H9 (cell line): ENCODE data around the gene GPR143. TPM values are rescaled to one million over a fixed set of nuclear protein-coding genes. Genes with fewer than 3 reads are reported as not detected.

Experiments
- DNase-seq: peaks from one replicate; pipeline ENCODE4 v3.0.0-alpha.2; 2017
- H2AFZ ChIP-seq: one replicate; pipeline ENCODE4 v1.6.1; 2013; ENCODE audit warnings: mild to moderate bottlenecking, low read length, control low read depth, moderate library complexity
- H2AK5ac ChIP-seq: 2 replicates; pipeline ENCODE4 v1.6.1; 2013; ENCODE audit warnings: low read length, control low read depth, mixed read lengths; ENCODE audit not compliant: insufficient read length
- H2BK120ac ChIP-seq: one replicate; pipeline ENCODE4 v1.6.1; 2013; ENCODE audit warnings: low read depth, mild to moderate bottlenecking, low read length, control low read depth, inconsistent platforms; ENCODE audit not compliant: poor library complexity, severe bottlenecking
- H2BK12ac ChIP-seq: 2 replicates; pipeline ENCODE4 v1.6.1; 2013; ENCODE audit warnings: low read length, control low read depth, mixed read lengths, low read depth; ENCODE audit not compliant: insufficient read length
- H2BK15ac ChIP-seq: 2 replicates; pipeline ENCODE4 v1.6.1; 2013; ENCODE audit warnings: low read depth, low read length, control low read depth
- H2BK20ac ChIP-seq: one replicate; pipeline ENCODE4 v1.6.1; 2013; ENCODE audit warnings: low read depth, mild to moderate bottlenecking, low read length, control low read depth, inconsistent platforms; ENCODE audit not compliant: poor library complexity, severe bottlenecking
- H2BK5ac ChIP-seq: 2 replicates; pipeline ENCODE4 v1.6.1; 2013; ENCODE audit warnings: low read length, control low read depth, mixed read lengths; ENCODE audit not compliant: insufficient read length
- H3K14ac ChIP-seq: 2 replicates; pipeline ENCODE4 v1.6.1; 2013; ENCODE audit warnings: low read length, control low read depth; ENCODE audit not compliant: insufficient read depth
- H3K18ac ChIP-seq: 2 replicates; pipeline ENCODE4 v1.6.1; 2013; ENCODE audit warnings: low read depth, mild to moderate bottlenecking, mixed read lengths, low read length, control low read depth; ENCODE audit not compliant: insufficient read length
- H3K23ac ChIP-seq: 2 replicates; pipeline ENCODE4 v1.6.1; 2013; ENCODE audit warnings: low read length, control low read depth, mixed read lengths, low read depth; ENCODE audit not compliant: insufficient read length
- H3K23me2 ChIP-seq: 2 replicates; pipeline ENCODE4 v1.6.1; 2013; ENCODE audit warnings: low read depth, mild to moderate bottlenecking, mixed read lengths, low read length, control low read depth; ENCODE audit not compliant: insufficient read length, poor library complexity, severe bottlenecking
- H3K27ac ChIP-seq: 2 replicates; pipeline ENCODE4 v1.5.1; 2013; ENCODE audit warnings: low read length, control low read depth, mixed read lengths, low read depth; ENCODE audit not compliant: insufficient read length
- H3K27me3 ChIP-seq: 2 replicates; pipeline ENCODE4 v1.6.1; 2013; ENCODE audit warnings: low read length, control low read depth, inconsistent platforms; ENCODE audit not compliant: insufficient read depth
- H3K4ac ChIP-seq: 2 replicates; pipeline ENCODE4 v1.6.1; 2013; ENCODE audit warnings: low read depth, mild to moderate bottlenecking, control low read depth, inconsistent platforms, low read length, moderate library complexity
- H3K4me1 ChIP-seq: 2 replicates; pipeline ENCODE4 v1.6.1; 2013; ENCODE audit warnings: low read length, control low read depth, inconsistent platforms; ENCODE audit not compliant: insufficient read depth
- H3K4me2 ChIP-seq: 2 replicates; pipeline ENCODE4 v1.6.1; 2013; ENCODE audit warnings: low read length, control low read depth, mixed read lengths; ENCODE audit not compliant: insufficient read length, insufficient read depth
- H3K56ac ChIP-seq: 2 replicates; pipeline ENCODE4 v1.6.1; 2013; ENCODE audit warnings: low read depth, mild to moderate bottlenecking, mixed read lengths, low read length, control low read depth; ENCODE audit not compliant: insufficient read length
- H3K79me1 ChIP-seq: 2 replicates; pipeline ENCODE4 v1.6.1; 2013; ENCODE audit warnings: low read depth, mild to moderate bottlenecking, moderate library complexity, low read length, control low read depth, inconsistent platforms; ENCODE audit not compliant: insufficient read depth, poor library complexity, severe bottlenecking
- H3K79me2 ChIP-seq: 2 replicates; pipeline ENCODE4 v1.6.1; 2013; ENCODE audit warnings: low read length, control low read depth, inconsistent platforms; ENCODE audit not compliant: insufficient read depth
- H3K9ac ChIP-seq: 2 replicates; pipeline ENCODE4 v1.6.1; 2013; ENCODE audit warnings: low read length, control low read depth, mixed read lengths; ENCODE audit not compliant: insufficient read length; ENCODE audit errors: extremely low read depth
- H3K9me3 ChIP-seq: one replicate; pipeline ENCODE4 v1.6.1; 2013; ENCODE audit warnings: low read depth, low read length, inconsistent platforms; ENCODE audit not compliant: control insufficient read depth
- H3T11ph ChIP-seq: one replicate; pipeline ENCODE4 v1.6.1; 2013; ENCODE audit warnings: mild to moderate bottlenecking, low read length, control low read depth, inconsistent platforms
- H4K20me1 ChIP-seq: one replicate; pipeline ENCODE4 v1.6.1; 2013; ENCODE audit not compliant: control insufficient read depth, insufficient read length, insufficient read depth
- H4K5ac ChIP-seq: 2 replicates; pipeline ENCODE4 v1.6.1; 2013; ENCODE audit warnings: low read depth, mild to moderate bottlenecking, mixed read lengths, low read length, control low read depth; ENCODE audit not compliant: insufficient read length
- H4K8ac ChIP-seq: replicated peaks from 2 replicates; pipeline ENCODE4 v1.6.1; 2013; ENCODE audit warnings: low read length, control low read depth, mixed read lengths, low read depth; ENCODE audit not compliant: insufficient read length
- H4K91ac ChIP-seq: 2 replicates; pipeline ENCODE4 v1.6.1; 2013; ENCODE audit warnings: low read depth, mild to moderate bottlenecking, moderate library complexity, mixed read lengths, low read length, control low read depth; ENCODE audit not compliant: insufficient read length
- H3K27ac Mint-ChIP-seq, 3 experiments: 2 replicates in 2 of 3; 3 replicates in 1 of 3; pipeline ENCODE4 v1.8.0; 2020 to 2021; ENCODE audit warnings: mixed read lengths in 3 of 3, mild to moderate bottlenecking in 1 of 3, moderate library complexity in 1 of 3
- H3K27me3 Mint-ChIP-seq: 2 replicates; pipeline ENCODE4 v1.8.0; 2021; ENCODE audit warnings: low read depth, mild to moderate bottlenecking, moderate library complexity, mixed read lengths
- H3K36me3 Mint-ChIP-seq, 3 experiments: 2 replicates in 2 of 3; 3 replicates in 1 of 3; pipeline ENCODE4 v1.8.0; 2020 to 2021; ENCODE audit warnings: low read depth in 3 of 3, mixed read lengths in 3 of 3; ENCODE audit not compliant: insufficient read depth in 1 of 3
- H3K4me1 Mint-ChIP-seq, 2 experiments: 2 replicates each; pipeline ENCODE4 v1.8.0; 2020; ENCODE audit warnings: mixed read lengths in 2 of 2
- H3K4me3 Mint-ChIP-seq, 2 experiments: 2 replicates in 1 of 2; 3 replicates in 1 of 2; pipeline ENCODE4 v1.8.0; 2020 to 2021; ENCODE audit warnings: mild to moderate bottlenecking in 2 of 2, mixed read lengths in 2 of 2, moderate library complexity in 1 of 2
- H3K9me3 Mint-ChIP-seq, 2 experiments: 2 replicates in 1 of 2; 3 replicates in 1 of 2; pipeline ENCODE4 v1.8.0; 2020; ENCODE audit warnings: mild to moderate bottlenecking in 2 of 2, mixed read lengths in 2 of 2, moderate library complexity in 1 of 2
- WGBS: extraction: QIAGEN DNeasy Blood & Tissue Kit; methylation state at CpG from one replicate; pipeline ENCODE4 v1.1.7; 2013; ENCODE audit warnings: missing lambda C conversion rate, low lambda C conversion rate, mixed read lengths; ENCODE audit not compliant: insufficient read length; ENCODE audit errors: extremely low coverage; 5-methylcytosine and 5-hydroxymethylcytosine counted together
- total RNA-seq: library from RNA; stranded (reverse); gene quantifications from 2 replicates; pipeline ENCODE4 v1.2.1, GENCODE V29; 2021
- TF ChIP-seq, protein P1 (sequence below): fragments of 200-600 bp; sonication (generic); conservative IDR thresholded peaks from 3 replicates; pipeline ENCODE4 v1.8.0; 2021; ENCODE audit warnings: antibody characterized with exemption, mild to moderate bottlenecking

Gene GPR143
- total RNA-seq, 1 experiment from 2014 or later = 7.1 TPM

GRCh38 chrX:9805956-9806355 lies 40.3 kb upstream of the GPR143 start:
- Histone ChIP-seq H3K14ac (no peak overlapping the region), H3K4me2 (no peak overlapping the region), H3K9me3 (no peaks in the 10 kb centered on the region), H4K20me1 (peaks cover 4% of the 10 kb centered on the region), H2BK120ac (no peak overlapping the region), H3K23me2 (no peaks in the 10 kb centered on the region), H2BK5ac (no peak overlapping the region), H3K79me1 (no peaks in the 10 kb centered on the region), H3K79me2 (peaks cover 6% of the 10 kb centered on the region; the same call in 1 of the 2 replicates), H3K23ac (no peak overlapping the region), H4K5ac (no peak overlapping the region), H2AK5ac (no peak overlapping the region), H2BK12ac (no peak overlapping the region), H2AFZ (no peak overlapping the region), H3K27me3 (no peaks in the 10 kb centered on the region), H3K18ac (no peak overlapping the region), H3K27ac (no peak overlapping the region), H3K9ac (no peak overlapping the region), H3K4me1 (peaks cover 5% of the 10 kb centered on the region; the same call in 1 of the 2 replicates), H3T11ph (no peak overlapping the region), H2BK20ac (no peak overlapping the region), H2BK15ac (no peak overlapping the region), H3K4ac (no peak overlapping the region), H4K91ac (no peak overlapping the region), H4K8ac (no peak overlapping the region), H3K56ac (no peak overlapping the region)
- Mint-ChIP-seq H3K9me3 (peaks cover 20 to 28% of the 10 kb centered on the region in 2 experiments), H3K27me3 (no peaks in the 10 kb centered on the region; the same call in 1 of the 2 replicates), H3K4me3 (no peak overlapping the region), H3K36me3 (peaks cover 5 to 15% (median 8%) of the 10 kb centered on the region in 3 experiments; a peak in 6 of 7 replicates), H3K4me1 (peaks cover 10 to 11% of the 10 kb centered on the region in 2 experiments), H3K27ac (no peak overlapping the region)
- TF ChIP-seq, protein P1, sequence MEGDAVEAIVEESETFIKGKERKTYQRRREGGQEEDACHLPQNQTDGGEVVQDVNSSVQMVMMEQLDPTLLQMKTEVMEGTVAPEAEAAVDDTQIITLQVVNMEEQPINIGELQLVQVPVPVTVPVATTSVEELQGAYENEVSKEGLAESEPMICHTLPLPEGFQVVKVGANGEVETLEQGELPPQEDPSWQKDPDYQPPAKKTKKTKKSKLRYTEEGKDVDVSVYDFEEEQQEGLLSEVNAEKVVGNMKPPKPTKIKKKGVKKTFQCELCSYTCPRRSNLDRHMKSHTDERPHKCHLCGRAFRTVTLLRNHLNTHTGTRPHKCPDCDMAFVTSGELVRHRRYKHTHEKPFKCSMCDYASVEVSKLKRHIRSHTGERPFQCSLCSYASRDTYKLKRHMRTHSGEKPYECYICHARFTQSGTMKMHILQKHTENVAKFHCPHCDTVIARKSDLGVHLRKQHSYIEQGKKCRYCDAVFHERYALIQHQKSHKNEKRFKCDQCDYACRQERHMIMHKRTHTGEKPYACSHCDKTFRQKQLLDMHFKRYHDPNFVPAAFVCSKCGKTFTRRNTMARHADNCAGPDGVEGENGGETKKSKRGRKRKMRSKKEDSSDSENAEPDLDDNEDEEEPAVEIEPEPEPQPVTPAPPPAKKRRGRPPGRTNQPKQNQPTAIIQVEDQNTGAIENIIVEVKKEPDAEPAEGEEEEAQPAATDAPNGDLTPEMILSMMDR = no peak
- WGBS = no CpG with 5 or more reads among the region's 7 CpGs
- DNase-seq = no peak
